Prostate gland (tissue), 2 donors: Measurements from ENCODE around the gene SEMA6A. TPM values are rescaled to one million over a fixed set of nuclear protein-coding genes. Genes with fewer than 3 reads are reported as not detected.

Experiments used
- DNase-seq: peaks from one replicate; pipeline ENCODE4 v3.0.0-alpha.2; 2019; ENCODE audit warnings: low spot score
- H3K27ac ChIP-seq, 2 donors: fragments of 200-600 bp; sonication (generic); 2 replicates each; pipeline ENCODE4 v1.5.1; 2017 to 2019
- H3K27me3 ChIP-seq: fragments of 200-600 bp; sonication (generic); replicated peaks from 2 replicates; pipeline ENCODE4 v1.5.1; 2019; ENCODE audit not compliant: insufficient read depth
- H3K36me3 ChIP-seq, 2 donors: fragments of 200-600 bp; sonication (generic); 1 replicate in 1 of 2; 2 replicates in 1 of 2; pipeline versions ENCODE4 v1.5.1 to v1.8.1; 2017 to 2019
- H3K4me1 ChIP-seq: fragments of 200-600 bp; sonication (generic); replicated peaks from 2 replicates; pipeline ENCODE4 v1.5.1; 2019
- H3K4me3 ChIP-seq, 2 donors: fragments of 200-600 bp; sonication (generic); 2 replicates each; pipeline ENCODE4 v1.5.1; 2017 to 2019
- H3K9me3 ChIP-seq: fragments of 200-600 bp; sonication (generic); 2 replicates; pipeline ENCODE4 v1.5.1; 2017
- CTCF ChIP-seq, 4 experiments: fragments of 200-600 bp in 2 of 4; fragments of 450-650 bp in 2 of 4; sonication (generic) in 2 of 4; IDR thresholded peaks; 1 replicate in 3 of 4; 2 replicates in 1 of 4; pipeline ENCODE4 v1.5.1; 2016 to 2019; ENCODE audit warnings: antibody characterized with exemption in 4 of 4, mild to moderate bottlenecking in 2 of 4, moderate library complexity in 2 of 4
- POLR2A ChIP-seq: fragments of 450-650 bp; IDR thresholded peaks from one replicate; pipeline ENCODE4 v1.6.1; 2016; ENCODE audit warnings: antibody characterized with exemption, mild to moderate bottlenecking
- POLR2AphosphoS5 ChIP-seq: sonication (generic); formaldehyde crosslinking; IDR thresholded peaks from one replicate; pipeline ENCODE4 v1.6.1; 2017; ENCODE audit warnings: antibody characterized with exemption
- WGBS: methylation state at CpG from one replicate; pipeline ENCODE4 v1.1.5; 2018; 5-methylcytosine and 5-hydroxymethylcytosine counted together
- intact Hi-C: fragments of 100-400 bp; cut with DNase I; formaldehyde crosslinking; loops from one replicate; pipeline ENCODE4 v1.14.2; 2022
- total RNA-seq, 2 donors: library from RNA; depleted of rRNA; stranded (reverse); fragments of >200 nt; gene quantifications; one replicate each; pipeline ENCODE4 v1.1.0, GENCODE V29; 2016

The SEMA6A gene
- total RNA-seq, 2 donors from 2014 or later = 12.8 to 57.1 TPM

- 61% methylated on average over 5 of the region's 5 CpGs for WGBS
- no peaks in the 10 kb centered on the region for H3K36me3 ChIP-seq
- no peak overlapping the region for H3K27ac ChIP-seq
- no peak overlapping the region for H3K4me3 ChIP-seq
- intact Hi-C loops = no loop called here
- H3K27me3 ChIP-seq = no peaks in the 10 kb centered on the region
- no peak for DNase-seq
- no peaks in the 10 kb centered on the region for H3K9me3 ChIP-seq
- TF ChIP-seq POLR2AphosphoS5 = no peak
- no peak for TF ChIP-seq POLR2A
- TF ChIP-seq CTCF (IDR thresholded peaks at IDR 0.05) = no peak
- no peaks in the 10 kb centered on the region for H3K4me1 ChIP-seq
These were observed 53.3 kb downstream of the SEMA6A start for GRCh38 chr5:116521173-116521872.

GRCh38 chr5:116520771-116521170 is 53.9 kb downstream of the SEMA6A start:
- Histone ChIP-seq H3K4me1 (no peaks in the 10 kb centered on the region), H3K27me3 (no peaks in the 10 kb centered on the region), H3K36me3 (no peaks in the 10 kb centered on the region), H3K4me3 (no peak overlapping the region), H3K27ac (no peak overlapping the region), H3K9me3 (no peaks in the 10 kb centered on the region)
- 74% methylated on average over 1 of the region's 1 CpG for WGBS
- intact Hi-C loops = no loop called here
- no peak for DNase-seq
- TF ChIP-seq CTCF (IDR thresholded peaks at IDR 0.05) = no peak
- no peak for TF ChIP-seq POLR2AphosphoS5
- no peak for TF ChIP-seq POLR2A

GRCh38 chr5:116518423-116518822 is 56.2 kb downstream of the SEMA6A start:
- Histone ChIP-seq H3K27ac (no peak overlapping the region), H3K36me3 (no peaks in the 10 kb centered on the region), H3K4me3 (no peak overlapping the region), H3K27me3 (no peaks in the 10 kb centered on the region), H3K9me3 (no peaks in the 10 kb centered on the region), H3K4me1 (no peaks in the 10 kb centered on the region)
- TF ChIP-seq POLR2A (no peak), POLR2AphosphoS5 (no peak)
- DNase-seq = no peak
- intact Hi-C loops = no loop called here
- 55% methylated on average over 3 of the region's 3 CpGs for WGBS

- Histone ChIP-seq H3K4me3 (no peak overlapping the region), H3K9me3 (no peaks in the 10 kb centered on the region), H3K36me3 (no peaks in the 10 kb centered on the region), H3K27me3 (no peaks in the 10 kb centered on the region), H3K4me1 (no peaks in the 10 kb centered on the region), H3K27ac (no peak overlapping the region)
- intact Hi-C loops = no loop called here
- no peak for TF ChIP-seq POLR2A
- TF ChIP-seq POLR2AphosphoS5 = no peak
- no peak for TF ChIP-seq CTCF (IDR thresholded peaks at IDR 0.05)
- no peak for DNase-seq
- WGBS = 77% methylated on average over 2 of the region's 2 CpGs
These were observed 57.1 kb downstream of the SEMA6A start for GRCh38 chr5:116517488-116517887.

- no peak overlapping the region for H3K4me3 ChIP-seq
- no peaks in the 10 kb centered on the region for H3K9me3 ChIP-seq
- H3K27me3 ChIP-seq = no peaks in the 10 kb centered on the region
- TF ChIP-seq POLR2A (no peak), POLR2AphosphoS5 (no peak), CTCF (IDR thresholded peaks at IDR 0.05) (no peak)
- DNase-seq = no peak
- 81% methylated on average over 4 of the region's 4 CpGs for WGBS
- no peak overlapping the region for H3K27ac ChIP-seq
- no peaks in the 10 kb centered on the region for H3K36me3 ChIP-seq
- no peaks in the 10 kb centered on the region for H3K4me1 ChIP-seq
- intact Hi-C loops = no loop called here
These were observed 58.6 kb downstream of the SEMA6A start for GRCh38 chr5:116516021-116516420.
